GM21515 (cell line): ENCODE data around the gene RBBP8.

ENCODE experiments used
- ATAC-seq: cut with Tn5 transposase; IDR thresholded peaks from one replicate; pipeline ENCODE4 v1.9.1; 2021; ENCODE audit not compliant: unreplicated experiment

RBBP8 gene

DNA sequence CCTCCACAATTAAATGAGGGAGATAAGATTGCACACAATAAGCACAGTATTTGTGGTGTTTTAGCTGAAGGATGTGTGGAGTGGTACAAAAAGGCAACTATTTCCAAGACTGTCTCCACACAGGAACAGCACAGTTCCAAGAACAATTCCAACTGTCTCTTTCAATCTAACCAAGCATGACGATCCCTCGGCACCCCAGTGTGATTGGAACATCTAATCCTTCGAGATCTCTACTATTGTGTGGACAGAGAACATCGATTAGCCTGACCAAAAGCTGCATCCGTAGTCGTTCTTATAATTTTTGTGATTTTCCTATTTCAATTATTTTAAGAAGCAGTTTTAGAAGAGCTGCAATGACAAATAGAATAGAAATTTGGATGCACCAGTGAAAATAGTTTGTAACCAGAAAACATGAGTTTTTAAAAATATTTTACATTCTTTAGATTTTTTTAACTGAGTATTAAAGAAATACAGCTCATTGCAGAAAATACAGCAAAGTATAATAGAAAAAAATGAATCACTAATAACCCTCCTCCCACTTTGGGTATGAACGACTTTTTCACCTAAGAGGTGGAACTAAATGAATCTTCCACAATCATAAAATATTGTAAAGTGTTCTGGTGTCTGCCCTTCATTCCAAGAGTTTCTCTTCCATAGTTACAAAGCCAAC lies 125.8 kb downstream of the RBBP8 start:
- no peak for ATAC-seq

DNA sequence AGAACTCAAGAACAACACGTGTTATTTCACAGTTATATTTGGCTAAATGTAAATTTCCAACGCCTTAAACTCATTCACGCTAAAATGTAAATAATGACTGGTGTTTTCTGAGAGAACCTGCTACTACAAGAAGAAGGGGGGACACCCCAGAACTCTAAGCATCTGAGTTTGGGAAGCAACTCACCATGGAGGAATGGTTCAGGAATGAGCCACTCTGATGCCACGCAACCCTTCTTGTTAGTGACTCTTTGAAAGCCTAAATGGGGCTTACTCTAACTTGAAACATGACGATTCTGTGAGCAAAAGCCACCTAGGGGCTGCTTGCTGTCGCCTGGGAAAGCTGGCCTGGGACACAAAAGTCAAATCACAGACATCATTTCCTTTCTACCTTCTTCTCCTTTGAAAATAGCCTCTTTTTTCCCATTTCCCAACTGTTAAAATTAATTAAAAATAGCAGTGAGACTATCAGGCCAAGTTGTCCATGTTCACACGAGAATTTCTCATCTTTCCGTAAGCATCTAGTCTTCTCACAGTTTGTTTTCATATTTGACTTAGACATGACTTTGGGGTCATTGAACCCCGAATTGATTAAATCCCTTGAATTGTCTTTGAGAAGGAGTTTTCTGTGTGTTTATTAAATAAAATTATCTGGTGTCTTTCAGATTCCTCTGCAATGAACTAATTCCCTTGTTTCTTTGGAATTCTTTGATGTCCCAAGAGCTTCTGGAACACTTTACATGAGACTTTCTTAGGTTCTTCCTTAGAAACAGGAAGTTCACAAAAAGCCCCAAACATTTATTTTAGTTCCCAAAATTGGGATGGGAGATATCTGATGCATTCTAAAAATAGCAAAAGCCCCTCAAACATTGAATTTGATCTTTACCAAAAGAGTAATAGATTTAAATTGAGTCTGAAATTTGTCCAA lies 126.7 kb downstream of the RBBP8 start:
- ATAC-seq, result no peak

DNA sequence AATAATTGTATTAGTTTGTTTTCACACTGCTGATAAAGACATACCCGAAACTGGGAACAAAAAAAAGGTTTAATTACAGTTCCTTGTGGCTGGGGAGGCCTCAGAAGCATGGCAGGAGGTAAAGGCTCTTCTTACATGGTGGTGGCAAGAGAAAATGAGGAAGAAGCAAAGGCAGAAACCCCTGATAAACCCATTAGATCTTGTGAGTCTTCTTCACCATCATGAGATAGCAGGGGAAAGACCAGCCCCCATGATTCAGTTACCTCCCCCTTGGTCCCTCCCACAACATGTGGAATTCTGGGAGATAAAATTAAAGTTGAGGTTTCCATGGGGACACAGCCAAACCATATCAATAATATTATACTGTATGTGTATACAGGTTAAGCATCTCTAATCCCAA lies 128.9 kb downstream of the RBBP8 start:
- no peak for ATAC-seq

DNA sequence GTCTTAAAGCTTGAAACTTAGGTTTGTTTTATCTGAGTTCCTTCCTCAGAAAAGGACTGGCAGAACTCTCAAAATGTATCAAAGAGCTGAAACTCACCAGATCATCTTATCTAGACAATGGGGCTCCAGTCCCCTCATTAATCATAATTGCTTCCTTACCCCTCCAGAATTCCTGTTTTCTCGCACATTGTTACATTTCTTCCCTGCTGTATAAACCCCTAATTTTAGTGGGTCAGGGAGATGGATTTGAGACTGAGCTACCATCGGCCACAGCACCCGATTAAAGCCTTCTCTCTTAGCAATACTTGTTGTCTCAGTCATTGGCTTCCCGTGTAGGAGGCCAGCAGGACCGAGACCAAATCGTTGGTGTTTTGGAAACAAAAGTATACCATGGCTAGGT lies 130.4 kb downstream of the RBBP8 start:
- ATAC-seq, result no peak

DNA sequence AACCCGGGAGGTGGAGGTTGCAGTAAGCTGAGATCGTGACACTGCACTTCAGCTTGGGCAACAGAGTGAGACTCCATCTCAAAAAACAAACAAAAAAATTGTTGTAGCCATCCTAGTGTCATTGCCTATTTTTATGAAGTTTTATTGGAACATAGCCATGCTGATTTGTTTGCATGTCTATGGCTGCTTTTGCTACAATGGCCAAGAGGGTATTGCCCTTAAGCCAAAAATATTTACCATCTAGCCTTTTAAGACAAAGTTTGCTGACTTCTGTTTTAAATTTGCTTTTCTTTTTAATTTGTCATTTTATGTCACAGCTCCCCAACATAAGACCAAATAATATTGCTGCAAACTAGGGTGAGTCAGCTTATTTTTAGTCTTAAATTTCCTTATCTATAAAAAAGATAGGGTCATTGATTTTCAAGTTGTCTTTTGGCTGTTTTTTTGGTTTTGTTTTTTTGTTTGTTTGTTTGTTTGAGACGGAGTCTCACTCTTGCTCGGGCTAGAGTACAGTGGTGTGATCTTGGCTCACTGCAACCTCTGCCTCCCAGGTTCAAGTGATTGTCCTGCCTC lies 132.2 kb downstream of the RBBP8 start:
- ATAC-seq, result no peak

DNA sequence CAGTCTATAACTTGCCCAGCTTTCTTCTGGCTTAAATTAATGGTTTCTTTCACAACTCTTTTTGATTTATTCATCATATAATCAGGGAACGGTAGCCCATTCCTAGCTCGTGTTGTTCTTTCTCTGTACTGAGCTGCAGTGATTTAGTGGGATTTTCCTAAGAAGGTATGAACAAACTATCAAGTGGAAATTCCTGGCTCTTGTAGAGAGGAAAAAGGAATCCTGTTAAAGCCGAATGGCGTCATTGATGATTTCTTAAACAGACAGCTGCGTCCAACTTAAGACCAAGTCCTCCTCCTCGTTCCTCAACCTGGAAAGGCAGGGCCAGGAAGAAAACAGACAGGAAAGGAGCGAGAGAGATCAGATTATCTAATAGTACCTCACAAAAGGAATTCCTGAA lies 132.9 kb downstream of the RBBP8 start:
- no peak for ATAC-seq

DNA sequence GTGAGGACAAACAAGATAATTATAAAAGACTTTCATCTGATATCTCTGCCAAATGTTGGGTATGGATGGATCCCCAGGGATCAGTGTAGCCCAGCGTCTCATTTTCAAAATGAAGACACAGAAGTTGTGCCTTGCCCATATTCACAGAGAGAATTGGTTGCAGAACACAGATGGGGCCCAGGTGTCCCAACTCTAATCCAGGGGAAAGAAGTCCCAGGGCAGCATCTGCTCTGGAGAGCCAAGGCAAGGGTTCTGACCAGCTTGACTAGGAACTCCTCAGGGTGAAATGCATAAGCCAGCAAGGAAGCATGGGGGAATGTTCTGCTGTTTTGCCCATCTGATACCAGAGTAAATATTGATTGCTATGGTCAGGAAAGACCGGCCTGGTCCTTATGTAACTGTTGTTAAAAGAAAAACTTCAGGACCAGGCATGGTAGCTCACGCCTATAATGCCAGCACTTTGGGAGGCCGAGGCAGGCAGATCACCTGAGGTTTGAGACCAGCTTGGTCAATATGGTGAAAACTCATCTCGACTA lies 133.4 kb downstream of the RBBP8 start:
- no peak for ATAC-seq

DNA sequence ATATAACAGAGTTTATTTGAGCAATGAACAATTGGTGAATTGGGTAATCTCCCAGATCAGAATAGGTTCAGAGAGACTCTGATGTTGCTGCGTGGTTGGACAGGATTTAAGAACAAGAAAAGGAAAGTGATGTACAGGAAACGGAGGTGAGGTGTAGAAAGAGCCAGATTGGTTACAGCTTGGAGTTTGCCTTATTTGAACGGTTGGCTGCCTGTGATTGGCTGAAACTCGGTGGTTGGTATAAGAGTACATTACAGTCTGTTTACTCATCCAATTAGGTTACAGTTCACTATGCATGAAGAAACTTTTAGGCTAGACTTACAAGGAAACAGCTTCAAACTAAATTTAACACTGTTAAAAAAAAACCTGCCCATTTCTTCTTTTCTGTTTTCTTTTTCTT lies 134.1 kb downstream of the RBBP8 start:
- no peak for ATAC-seq

DNA sequence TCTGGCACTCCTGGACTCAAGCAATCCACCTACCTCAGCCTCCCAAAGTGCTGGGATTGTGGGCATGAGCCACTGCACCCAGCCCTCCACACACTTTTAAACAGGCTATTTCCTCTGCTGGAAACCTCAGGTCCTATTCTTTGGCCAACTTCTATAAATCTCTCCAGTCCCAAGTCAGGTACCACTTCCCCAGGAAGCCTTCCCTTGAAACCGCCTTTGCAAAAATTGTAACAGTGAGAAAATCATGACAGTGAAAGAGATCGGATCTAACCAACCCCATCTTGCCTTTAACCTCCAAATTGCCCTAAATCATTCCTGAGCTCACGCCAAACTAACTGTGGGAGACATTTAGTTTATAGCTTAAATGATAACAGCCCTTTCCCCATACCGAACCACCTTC lies 134.9 kb downstream of the RBBP8 start:
- no peak for ATAC-seq

DNA sequence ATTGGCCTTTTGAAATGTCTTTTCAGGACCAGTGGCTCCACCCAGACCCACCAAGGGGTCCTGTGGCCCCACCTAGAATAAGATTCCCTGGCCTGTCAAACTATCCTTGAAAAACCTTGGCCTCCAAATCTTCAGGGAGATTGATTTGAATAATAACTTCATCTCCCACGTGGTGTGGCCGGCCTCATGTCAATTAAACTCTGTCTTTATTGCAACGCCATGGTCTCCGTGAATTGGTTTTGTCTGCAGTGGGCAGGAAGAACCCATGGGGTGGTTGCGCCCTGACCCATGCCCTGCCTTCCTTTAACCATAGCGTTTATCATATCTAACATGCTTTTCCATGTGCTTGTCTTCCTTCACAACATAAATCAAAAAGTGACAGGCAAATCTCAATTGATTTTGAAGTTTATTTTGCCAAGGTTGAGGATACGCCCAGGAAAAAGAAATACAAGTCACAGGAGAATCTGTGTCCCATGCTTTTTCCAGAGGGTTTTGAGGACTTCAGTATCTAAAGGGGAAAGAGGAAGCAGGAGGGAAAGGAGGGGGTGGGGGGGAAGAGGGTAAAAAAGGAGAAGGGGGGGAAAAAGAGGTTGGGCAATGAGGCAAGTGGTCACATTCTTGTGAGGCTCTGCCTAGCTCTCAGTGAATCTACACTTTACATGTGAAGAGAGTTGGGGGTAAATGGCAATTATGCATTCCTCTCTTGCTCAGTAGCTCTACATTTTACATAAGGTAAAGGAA lies 135.6 kb downstream of the RBBP8 start:
- ATAC-seq, result no peak

DNA sequence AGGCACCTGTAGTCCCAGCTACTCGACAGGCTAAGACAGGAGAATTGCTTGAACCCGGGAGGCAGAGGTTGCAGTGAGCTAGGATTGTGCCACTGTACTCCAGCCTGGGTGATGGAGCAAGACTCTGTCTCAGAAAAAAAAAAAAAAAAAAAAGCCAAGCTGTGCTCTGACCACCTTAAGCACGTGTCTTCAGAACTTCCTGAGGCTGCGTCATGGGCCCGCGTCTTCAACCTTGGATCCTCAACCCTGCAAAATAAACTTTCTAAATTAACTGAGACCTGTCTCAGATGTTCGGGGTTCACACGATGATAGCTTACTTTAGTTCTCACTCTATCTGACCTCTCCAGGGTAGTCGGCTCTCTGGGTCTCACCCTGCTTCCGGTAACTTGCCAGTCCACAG lies 136.4 kb downstream of the RBBP8 start:
- ATAC-seq, result no peak

DNA sequence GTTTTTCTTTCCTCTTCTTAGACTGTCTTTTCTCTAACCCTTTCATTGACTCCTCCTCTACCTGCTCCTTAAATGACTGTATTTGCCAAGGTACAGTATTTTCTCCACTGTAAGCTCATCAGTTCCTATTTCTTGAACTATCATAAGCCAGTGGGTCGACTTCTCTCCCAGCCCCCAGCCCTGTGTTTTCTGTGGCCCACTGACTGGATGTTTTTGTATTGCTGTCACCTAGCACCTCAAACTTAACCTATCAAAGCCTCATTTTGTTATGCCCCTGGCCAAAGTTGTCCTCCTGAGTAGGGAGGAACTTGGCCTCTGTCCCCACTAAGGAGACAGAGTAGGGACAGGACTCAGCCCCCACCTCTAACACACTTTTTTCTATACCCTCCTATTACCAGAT lies 136.8 kb downstream of the RBBP8 start:
- ATAC-seq, result no peak

DNA sequence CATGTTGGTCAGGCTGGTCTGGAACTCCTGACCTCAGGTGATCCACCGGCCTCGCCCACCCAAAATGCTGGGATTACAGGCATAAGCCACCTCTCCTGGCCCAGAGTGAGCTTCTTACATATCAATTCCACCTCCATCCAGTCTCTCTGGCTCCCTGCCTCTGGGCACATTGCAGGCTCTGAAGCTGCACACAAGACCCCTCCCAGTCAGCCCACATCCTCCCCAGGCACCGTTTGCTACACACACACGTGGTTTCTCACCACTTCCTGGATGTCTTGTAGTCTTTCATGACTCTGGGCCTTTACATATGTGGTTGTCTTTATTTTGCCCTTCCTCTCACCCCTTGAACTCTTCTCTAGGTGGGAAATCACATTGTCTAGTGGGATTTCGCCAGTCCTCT lies 138.2 kb downstream of the RBBP8 start:
- ATAC-seq, result peak; percentile 97

DNA sequence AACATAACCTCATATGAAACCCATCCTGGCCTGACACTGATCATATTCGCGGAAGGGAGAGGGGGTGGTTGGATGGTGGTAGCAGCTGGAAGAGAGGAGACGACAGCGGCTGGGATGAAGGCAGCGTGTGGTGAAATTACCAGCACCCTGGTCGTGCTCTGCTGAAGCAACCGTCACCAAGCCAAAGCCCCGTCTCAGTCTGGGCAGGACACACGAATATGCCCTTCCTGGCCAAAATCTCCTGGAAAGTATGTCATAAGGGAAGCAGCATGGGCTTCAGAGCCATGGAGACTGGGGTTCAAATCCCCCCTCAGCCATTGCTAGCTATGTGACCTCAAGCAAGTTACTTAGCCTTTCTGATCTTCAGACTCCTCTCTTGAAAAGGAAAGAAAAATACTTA lies 139.0 kb downstream of the RBBP8 start:
- ATAC-seq, result no peak

DNA sequence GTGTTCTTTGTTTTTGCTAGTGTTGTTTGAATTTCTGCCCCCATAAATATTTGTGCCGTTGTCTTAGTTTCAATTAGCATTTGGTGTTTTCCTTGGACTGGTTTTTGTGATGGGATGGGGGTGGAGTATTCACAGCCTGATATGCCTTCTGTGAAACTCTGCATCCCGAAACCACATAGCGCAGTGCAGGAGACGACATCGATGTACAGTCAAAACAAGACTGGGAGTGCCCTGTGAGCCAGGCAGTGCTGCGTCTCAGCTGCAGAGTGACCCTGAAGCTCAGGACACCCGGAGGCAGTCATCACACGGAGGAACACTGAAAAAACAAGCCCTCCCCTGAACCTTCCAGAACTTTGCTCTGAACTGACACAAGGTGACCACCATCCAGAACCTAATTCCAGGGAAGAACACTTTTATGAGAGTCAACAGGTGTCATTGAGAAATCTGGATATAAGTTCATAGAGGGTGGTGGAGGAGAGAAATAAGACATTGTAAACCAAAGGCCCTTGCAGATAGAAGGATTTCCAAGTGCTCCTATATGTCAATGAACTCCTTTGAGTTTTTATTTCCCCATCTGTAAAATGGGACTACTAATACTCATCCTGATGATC lies 141.0 kb downstream of the RBBP8 start:
- ATAC-seq, result no peak
